ENCODE measurements around the gene ANO5.
A peak's percentile ranks its signal among the peaks of the same experiment; 100 is the strongest.

- TF ChIP-seq POLR2A (IDR thresholded peaks at IDR 0.05; ENCODE audit: low read depth, low read length) (no peak), MAZ (IDR thresholded peaks at IDR 0.05; ENCODE audit: borderline replicate concordance, low read depth, low read length) (no peak), CEBPB (IDR thresholded peaks at IDR 0.05; ENCODE audit: low read depth, low read length) (no peak), RAD21 (IDR thresholded peaks at IDR 0.05; ENCODE audit: low read length) (no peak), USF2 (IDR thresholded peaks at IDR 0.05; ENCODE audit: low read depth, low read length) (no peak), RCOR1 (IDR thresholded peaks at IDR 0.05; ENCODE audit: insufficient replicate concordance, low read length) (no peak), BHLHE40 (IDR thresholded peaks at IDR 0.05; ENCODE audit: low read depth, low read length) (no peak)
- TF ChIP-seq, protein P1, sequence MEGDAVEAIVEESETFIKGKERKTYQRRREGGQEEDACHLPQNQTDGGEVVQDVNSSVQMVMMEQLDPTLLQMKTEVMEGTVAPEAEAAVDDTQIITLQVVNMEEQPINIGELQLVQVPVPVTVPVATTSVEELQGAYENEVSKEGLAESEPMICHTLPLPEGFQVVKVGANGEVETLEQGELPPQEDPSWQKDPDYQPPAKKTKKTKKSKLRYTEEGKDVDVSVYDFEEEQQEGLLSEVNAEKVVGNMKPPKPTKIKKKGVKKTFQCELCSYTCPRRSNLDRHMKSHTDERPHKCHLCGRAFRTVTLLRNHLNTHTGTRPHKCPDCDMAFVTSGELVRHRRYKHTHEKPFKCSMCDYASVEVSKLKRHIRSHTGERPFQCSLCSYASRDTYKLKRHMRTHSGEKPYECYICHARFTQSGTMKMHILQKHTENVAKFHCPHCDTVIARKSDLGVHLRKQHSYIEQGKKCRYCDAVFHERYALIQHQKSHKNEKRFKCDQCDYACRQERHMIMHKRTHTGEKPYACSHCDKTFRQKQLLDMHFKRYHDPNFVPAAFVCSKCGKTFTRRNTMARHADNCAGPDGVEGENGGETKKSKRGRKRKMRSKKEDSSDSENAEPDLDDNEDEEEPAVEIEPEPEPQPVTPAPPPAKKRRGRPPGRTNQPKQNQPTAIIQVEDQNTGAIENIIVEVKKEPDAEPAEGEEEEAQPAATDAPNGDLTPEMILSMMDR (conservative IDR thresholded peaks at IDR 0.05; ENCODE audit: low read depth, low read length): 0 out of 2 replicates have a peak, but pooled peaks have one; percentile 13
These were observed 23.1 kb upstream of the ANO5 start for GRCh38 chr11:22169833-22170232.

Data from IMR-90 (cell line).